Hippocampal formation (tissue), 2 donors: ENCODE results near the gene PPM1B.
"Not testable (repeated sequence)": the region's sequence is repeated elsewhere in the genome, so short reads cannot be mapped to it uniquely, and the experiment has no call there.

ENCODE experiments used
- DNase-seq, 2 donors: peaks; one replicate each; lab custom pipeline; 2025; lab: John Stamatoyannopoulos, UW

The PPM1B gene

DNA sequence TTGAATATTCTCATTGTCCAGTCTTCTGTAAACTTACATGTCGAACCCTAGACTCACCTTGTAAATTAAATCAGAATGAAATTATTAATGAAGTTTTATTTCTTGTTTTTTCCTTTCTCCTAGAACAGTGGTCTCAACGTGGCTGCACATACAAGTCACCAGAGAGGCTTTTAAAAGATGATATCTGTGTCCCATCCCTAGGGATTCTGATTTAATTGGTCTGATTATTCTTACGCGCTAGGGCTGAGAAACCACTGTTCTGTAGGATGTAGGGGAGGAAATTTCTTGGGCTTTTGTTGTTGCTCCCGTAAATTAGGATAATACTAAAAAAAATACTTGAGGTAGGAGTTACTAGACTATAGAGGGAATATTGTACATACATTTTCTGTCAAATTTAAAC lies 32.1 kb downstream of the PPM1B start:
- no peak for DNase-seq

DNA sequence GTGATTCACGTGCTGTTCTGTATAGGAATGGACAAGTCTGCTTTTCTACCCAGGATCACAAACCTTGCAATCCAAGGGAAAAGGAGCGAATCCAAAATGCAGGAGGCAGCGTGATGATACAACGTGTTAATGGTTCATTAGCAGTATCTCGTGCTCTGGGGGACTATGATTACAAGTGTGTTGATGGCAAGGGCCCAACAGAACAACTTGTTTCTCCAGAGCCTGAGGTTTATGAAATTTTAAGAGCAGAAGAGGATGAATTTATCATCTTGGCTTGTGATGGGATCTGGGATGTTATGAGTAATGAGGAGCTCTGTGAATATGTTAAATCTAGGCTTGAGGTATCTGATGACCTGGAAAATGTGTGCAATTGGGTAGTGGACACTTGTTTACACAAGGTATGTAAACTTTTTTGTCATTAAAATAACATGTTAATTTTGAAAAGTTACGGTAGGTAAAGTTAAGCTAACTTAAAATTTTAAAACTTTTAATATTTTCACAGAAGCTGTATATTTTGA lies 33.0 kb downstream of the PPM1B start:
- DNase-seq = no peak

DNA sequence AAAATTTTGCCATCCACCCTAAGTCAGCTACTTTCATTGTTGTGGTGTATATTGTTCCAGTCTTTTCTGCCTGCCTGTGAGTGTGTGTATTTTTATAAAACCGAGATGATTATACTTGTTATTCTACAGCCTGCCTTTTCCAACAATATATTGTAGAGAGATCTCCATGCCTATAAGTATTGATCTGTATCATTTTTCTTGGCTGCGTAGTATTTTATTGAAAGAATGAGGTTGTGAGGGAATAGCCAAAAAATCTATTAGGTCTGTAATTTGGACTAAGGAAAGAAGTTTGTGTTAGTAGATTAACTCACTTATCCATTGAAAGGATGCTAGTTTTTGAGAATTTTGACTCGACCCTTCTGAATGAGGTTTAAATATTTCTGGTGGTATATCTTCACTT lies 34.9 kb downstream of the PPM1B start:
- no peak for DNase-seq

DNA sequence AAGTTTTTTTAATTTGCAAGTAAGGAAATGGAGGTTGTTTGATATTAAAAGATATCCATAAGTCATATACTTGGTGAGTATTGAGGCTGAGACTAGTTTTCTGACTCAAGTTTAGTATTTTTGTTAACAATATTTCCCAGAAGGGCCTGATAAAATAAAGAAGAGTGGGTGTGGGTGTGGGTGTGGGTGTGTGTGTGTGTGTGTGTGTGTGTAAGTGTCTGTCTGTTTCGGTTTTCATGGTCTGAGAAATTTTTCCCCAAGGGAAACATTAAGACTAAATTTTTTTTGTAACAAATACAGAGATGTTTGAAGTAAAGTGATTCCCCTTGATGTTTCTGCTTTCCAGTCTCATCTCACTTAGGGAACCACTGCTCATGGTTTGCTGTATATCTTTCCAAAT lies 36.5 kb downstream of the PPM1B start:
- no peak for DNase-seq

DNA sequence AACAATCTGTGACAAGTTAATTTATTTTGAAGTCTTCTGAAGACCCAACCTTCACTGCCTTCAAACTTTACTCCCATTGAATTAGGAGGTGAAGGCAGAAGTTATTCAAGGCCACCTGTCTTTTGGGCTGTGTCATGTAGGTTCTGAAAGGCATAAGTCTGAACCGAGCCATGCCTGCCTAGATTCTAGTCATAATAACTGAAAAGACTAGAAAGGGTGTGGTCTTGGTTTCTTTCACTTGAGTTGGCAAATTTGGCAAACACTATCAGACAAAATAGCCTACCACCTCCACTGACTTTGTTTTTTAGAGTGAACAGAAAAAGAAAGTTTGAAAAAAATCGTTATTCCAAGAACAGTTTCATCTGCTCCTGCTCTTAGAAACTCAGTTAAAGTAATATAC lies 38.4 kb downstream of the PPM1B start:
- DNase-seq = no peak

DNA sequence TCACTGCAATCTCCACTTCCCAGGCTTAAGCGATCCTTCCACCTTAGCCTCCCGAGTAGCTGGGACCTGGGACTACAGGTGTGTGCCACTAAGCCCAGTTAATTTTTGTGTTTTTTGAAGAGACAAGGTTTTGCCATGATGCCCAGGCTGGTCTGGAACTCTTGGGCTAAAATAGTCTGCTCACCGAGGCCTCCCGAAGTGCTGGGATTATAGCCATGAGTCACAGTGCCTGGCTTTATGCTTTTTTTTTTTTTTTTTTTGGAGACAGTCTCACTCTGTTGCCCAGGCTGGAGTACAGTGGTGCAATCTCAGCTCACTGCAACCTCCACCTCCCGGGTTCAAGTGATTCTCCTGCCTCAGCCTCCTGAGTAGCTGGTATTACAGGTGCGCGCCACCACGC lies 39.0 kb downstream of the PPM1B start:
- DNase-seq = not testable (repeated sequence)

DNA sequence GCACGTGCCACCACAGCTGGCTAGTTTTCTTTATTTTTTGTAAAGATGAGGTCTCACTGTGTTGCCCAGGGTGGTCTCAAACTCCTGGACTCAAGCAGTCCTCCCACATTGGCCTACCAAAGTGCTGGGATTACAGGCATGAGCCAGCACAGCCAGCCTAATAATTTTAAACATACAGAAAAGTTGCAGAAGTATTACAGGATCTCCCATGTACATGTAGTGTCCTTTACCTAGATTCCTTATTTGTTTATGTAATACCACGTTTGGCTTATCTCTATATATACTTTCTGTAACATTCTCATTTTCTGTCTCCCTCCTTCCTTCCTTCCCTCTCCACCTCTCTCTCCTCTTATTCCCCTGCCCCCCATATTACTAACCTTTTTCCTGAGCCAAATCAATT lies 41.7 kb downstream of the PPM1B start:
- DNase-seq = no peak

DNA sequence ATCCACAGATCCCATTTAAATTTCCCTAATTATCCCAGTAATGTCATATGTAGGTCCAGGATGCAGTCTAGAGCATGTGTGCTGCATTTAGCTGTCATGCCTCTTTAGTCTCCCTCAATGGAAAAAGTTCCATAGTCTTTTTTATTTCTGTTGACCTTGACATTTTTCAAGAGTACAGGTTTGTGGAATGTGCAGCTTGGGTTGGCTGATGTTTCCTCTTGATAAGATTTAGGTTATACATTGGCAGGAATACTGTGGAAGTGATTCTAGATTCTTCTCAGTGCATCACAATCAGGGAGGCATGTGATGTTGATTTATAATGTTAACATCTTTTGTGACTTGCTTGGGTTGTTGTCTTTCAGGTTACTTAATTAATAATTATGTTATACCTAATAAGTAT lies 42.5 kb downstream of the PPM1B start:
- DNase-seq = no peak

DNA sequence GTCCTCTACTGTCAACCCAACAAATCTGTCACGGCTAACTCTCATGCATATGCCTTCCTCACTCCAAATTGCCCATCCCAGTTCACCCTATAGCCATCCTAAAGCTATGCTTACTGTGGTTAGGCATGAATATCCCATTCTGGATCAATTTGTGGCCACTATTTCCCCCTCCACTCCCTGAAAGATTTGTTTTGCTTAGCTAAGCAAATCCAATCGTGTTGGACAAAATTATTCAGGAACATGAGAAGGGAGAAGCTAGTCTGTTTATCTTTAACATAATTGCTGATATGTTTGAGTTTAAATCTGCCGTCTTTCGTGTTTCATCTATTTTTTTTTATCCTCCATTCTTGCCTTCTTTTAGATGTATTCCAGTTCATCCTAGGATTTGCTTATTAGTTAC lies 43.6 kb downstream of the PPM1B start:
- DNase-seq = no peak

DNA sequence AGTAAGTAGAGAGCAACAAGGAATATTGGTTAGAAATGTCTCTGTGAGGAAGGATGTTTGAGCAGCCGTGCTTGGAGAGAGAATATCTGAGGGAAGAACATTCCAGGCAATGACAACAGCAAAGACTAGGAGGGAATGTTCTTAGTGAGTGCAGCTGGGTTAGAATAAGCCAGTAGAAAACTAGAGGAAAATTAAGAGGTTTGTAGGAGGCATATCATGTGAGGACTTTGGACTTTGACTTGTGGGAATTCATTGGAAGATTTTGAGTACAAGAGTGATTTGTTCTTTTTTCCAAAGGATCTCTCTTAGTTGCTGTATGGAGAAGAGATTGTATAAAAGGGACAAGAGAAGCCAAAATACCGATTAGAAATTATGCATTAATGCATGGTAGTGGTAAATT lies 47.2 kb downstream of the PPM1B start:
- no peak for DNase-seq

DNA sequence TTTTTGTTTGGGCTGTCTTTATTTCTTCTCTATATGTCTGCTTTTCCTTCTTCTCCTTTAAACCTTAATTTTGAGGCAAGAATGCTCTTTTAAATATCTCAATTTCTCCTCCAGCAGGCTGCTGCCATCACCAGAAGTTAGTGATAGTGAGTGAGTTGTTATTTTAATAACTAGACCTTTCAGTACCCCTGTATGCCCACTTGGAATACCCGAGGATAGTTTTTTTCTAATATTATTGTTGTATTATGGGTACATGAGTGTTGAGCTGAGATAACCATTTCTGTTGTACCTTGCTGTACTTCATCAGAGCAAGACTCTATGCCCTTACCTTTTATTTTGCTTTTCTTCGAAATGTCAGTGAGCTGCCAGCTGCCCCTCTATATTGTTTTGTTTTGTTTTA lies 50.1 kb downstream of the PPM1B start:
- DNase-seq = no peak

DNA sequence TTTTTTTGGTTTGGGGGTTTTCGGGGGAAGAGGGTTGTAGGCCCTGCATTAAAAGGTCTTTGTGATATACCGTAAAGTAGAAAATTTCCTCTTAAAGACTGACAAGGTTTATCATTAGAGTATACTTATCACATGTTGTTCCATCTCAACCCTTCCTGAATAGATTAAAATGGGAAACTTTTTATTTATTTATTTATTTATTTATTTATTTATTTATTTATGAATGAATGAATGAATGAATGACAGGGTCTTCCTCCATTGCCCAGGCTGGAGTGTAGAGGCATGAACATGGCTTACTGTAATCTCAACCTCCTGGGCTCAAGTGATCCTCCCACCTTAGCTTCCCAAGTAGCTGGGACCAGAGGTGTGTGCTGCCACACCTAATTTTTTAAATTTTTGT lies 58.1 kb downstream of the PPM1B start:
- no peak for DNase-seq

DNA sequence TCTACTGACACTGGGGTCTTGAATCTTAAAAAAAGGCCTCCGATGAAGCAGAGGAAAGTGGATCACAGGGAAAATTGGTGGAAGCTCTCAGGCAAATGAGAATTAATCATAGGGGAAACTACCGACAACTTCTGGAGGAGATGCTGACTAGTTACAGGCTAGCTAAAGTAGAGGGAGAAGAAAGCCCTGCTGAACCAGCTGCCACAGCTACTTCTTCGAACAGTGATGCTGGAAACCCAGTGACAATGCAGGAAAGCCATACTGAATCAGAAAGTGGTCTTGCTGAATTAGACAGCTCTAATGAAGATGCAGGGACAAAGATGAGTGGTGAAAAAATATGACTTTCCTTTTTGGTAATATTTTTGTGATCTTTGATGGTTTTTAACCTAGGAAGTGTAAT lies 61.7 kb downstream of the PPM1B start:
- DNase-seq = no peak

DNA sequence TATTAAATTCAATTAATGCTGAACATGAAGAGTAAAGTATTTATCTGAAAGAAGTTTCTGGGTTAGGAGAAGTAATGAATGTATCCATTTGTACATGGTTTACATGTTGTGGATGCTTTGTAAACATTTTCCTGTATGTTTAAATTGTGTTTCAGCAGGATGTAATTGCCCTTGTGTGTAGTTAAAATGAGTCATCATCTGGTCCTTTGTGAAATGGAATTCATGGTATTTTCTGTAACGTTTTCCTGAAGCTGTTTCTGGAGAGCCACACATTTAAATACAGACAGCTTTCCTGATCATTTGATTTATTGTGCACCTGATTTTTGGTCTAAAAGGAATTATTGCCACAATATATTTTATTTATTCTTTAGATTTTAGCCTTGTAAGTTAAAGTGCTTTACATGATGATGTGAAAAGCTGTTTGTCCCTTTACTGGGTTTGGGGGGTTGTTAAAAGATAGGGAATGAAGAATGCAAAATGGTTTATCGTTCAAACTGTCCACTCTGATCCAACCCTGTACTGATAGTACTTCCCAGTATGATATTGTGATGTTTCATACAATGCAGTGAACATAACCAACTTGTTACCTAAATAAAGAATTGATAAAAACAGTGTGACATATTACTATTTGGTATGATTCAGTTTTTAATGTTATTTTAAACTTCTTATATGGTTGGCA lies 64.9 kb downstream of the PPM1B start:
- no peak for DNase-seq

DNA sequence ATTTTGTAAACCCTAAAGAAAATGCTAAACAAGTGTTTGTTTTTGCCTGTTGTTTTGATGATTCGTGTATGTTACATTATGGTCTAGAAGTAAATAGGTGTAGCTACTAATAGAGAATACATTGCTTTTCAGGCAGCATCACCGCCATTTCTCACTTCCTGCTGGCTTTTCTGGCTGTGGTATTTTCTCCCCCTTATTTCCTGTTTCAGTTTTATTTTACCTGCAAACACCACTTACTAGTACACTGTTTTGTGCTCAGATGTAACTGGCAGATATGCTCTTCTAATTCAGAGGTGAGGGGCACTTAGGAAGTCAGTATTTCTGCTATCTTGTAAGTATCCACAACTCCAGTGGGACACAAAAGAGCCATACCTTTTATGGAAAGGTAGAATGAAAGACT lies 68.5 kb downstream of the PPM1B start:
- no peak for DNase-seq

DNA sequence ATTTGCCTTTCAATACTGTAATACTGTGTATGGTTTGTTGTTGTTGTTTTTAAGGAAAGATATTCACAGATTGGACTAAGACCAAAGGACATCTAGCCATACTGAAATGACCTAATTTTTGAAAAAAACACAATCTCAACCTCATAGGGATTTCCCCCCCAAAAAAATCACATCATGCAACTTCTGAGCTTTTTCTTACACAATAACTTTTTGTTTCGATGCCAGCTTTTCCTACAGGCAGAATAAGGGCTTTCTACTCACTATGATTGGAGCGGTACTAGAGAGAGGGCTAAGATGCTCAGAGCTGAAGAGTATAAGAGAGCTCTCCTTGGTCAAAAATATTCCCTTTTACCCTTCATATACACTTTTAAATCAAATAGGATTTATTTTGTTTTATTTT lies 74.2 kb downstream of the PPM1B start:
- DNase-seq = peak in 1 of 2 donors; percentile 75

DNA sequence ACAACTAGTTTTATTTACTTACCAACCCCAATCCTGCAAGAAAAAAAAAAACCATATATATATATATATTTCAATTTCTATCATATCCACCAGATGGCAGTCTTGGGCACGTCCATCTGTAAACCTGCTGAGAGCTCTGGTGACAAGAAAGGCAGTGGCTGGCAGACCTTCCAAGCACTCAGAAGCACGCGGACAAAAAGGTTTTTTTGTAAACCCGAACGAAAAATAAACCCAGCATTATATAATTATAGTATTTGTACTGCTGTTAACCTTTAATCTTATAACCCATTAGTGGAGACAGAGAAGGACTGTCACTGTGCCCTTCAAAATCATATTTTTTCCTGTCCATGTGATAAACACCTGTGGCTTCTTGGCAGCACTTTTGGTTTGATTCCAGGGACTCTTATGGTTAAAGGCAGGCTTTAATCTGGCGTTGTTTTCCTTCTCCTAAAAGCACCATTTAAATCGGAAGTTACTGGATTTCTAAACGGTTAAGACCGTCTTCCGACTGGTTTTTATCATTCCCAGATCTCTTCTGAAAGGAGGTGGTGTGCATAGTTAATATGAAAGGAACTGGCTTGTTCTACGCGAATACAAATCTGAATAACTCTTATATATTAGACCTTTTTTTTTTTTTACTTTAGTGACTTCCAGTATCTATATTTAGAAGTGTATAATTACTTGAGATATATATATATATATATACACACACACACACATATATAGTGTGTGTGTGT lies 75.6 kb downstream of the PPM1B start:
- DNase-seq = peak; percentile 24 to 84

DNA sequence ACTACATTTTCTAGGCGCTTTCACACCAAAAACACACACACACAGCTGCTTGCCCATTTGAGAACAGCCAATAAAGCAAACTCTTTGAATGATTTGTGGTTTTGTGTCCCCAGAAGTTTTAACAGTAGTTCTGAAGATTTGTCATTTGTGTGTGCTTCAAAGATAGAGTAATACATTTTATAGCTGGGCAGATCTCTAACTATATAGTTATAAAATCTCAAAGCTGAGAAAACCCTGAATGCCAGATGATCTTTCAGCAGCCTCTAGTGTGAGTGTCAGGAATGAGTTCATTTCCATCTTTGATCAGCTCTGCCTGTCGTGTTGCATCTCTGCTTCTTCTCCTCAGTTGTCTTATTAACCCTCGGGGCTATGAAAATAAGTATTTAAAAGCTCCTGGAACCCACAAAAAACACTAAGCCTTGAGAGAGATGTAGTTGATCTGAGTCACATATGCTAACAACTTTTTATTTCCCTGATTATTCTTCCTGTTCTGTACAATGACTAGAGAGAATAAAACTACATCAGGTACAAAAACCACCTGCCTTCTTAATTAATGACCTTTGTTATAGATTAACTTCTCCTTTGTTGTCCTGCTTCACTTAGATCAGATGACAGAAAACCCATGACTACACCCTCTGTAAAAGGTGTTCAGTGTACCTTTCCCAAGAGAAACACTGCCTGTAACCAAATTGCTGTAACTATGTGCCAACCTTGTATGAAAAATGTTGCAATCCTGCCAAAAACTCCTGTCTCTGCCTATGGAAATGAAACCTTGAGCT lies 76.6 kb downstream of the PPM1B start:
- peak in 1 of 2 donors; percentile 46 for DNase-seq

DNA sequence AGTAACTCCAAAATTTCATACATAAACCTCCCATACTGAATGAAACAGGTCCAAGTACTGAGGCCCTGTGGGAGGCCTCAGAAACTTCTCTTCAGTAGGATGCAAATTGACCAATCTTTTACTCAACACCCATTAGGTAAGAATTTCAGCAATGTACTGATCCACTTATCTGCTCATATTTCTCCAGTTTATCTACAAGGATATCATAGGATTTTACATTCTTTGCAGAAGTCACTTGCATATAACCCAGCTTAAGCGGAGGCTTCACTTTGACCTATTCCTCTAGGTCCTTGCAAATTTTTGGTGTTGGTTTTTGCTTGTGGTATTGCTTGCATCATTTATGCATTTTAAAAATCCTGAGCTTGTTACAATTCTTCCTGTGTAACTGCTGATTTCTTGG lies 77.8 kb downstream of the PPM1B start:
- DNase-seq = no peak

DNA sequence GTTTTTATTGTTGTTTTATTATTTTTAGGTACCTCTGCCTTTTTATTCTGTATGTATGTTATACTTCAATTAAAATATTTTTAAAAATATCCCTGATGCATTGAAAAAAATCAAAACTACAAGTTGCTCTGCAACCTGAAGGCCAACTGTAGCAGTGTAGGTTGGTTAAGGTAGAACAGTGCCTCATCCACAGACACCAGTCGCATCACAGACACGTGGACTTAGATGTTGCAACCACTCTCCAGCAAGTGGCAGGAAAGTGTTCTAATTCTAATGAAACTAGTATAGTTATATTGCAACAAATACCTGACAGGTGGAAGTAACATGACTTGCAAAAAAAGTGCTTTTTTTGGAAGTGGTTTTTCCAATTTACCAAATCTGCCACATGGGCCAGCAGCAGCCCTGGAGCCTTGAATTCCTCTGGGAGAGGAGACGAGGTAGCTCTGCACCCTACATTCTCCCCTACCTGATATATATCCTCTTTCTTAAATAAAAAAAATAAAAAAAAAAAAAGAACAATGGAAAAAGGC lies 78.2 kb downstream of the PPM1B start:
- no peak for DNase-seq

DNA sequence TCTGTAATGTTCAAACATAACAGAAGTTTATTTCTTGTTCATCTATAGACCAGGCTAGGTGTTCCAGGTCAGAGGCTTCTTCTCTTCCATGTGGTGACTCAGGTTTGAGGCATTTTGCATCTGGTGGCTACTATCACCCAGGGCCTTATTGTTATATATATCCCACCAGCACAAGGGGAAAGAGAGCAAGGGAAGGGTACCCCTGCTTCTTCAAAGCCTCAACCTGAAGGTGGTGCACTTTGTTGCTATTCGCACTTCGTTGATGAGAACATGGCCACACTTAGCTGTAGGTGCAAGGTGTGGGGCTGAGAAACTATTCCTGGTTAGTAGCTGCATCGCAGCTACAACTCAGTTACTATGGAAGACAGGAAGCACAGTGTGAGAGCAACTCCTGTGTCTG lies 79.2 kb downstream of the PPM1B start:
- no peak for DNase-seq

DNA sequence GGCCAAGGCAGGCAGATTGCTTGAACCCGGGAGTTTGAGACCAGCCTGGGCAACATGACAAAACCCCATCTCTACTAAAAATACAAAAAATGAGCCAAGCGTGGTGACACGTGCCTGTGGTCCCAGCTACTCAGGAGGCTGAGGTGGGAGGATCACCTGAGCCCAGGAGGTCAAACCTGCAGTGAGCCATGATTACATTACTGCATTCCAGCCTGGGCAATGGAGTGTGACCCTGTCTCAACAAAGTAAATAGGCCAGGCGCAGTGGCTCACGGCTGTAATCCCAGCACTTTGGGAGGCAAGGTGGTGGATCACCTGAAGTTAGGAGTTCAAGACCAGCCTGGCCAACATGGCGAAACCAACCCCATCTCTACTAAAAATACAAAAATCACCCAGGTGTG lies 80.6 kb downstream of the PPM1B start:
- DNase-seq = not testable (repeated sequence)

DNA sequence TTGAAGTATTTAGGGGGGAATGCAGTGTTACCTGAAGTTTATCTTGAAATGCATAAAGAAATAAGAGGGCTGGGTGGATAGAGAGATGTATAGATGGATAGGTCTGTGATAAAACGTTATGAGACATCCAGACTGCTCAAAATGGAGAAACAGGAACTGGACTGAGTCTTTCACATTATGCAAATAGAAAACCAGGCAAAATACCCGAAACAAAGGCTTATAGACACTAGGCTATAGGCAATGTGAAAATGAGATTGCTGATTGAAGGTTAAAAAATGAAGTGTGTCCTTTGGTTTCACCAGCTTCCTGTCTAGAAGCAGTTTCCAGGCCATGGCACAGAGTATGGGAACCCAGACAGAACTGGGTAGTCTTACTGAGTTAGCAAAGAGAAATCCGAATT lies 81.7 kb downstream of the PPM1B start:
- DNase-seq = no peak
